Neural cell (in vitro differentiated cells): ENCODE measurements around the gene CSMD2. TPM values are rescaled to one million over a fixed set of nuclear protein-coding genes. Genes with fewer than 3 reads are reported as not detected.

Experiments
- H2AFZ ChIP-seq: fragments of 200-600, 300-800 bp; sonication (generic), shearing (Covaris generic); 2 replicates; pipeline ENCODE4 v1.6.0; 2014; ENCODE audit warnings: low read depth, mild to moderate bottlenecking, antibody characterized with exemption, low read length, moderate library complexity
- H3F3A ChIP-seq: fragments of 200-600 bp; shearing (Covaris generic); 2 replicates; pipeline ENCODE4 v1.6.1; 2016; ENCODE audit warnings: mild to moderate bottlenecking, moderate library complexity, mixed read lengths, antibody characterized with exemption, low read length; ENCODE audit not compliant: insufficient read depth, poor library complexity, severe bottlenecking
- H3K27ac ChIP-seq: fragments of 200-600, 300-800 bp; sonication (generic), shearing (Covaris generic); 2 replicates; pipeline ENCODE4 v1.5.1; 2014; ENCODE audit warnings: mild to moderate bottlenecking, low read length, moderate library complexity
- H3K27me3 ChIP-seq: fragments of 300-800, 200-600 bp; sonication (generic), shearing (Covaris generic); 2 replicates; pipeline ENCODE4 v1.6.0; 2014; ENCODE audit warnings: mild to moderate bottlenecking, low read depth, low read length, moderate library complexity; ENCODE audit not compliant: insufficient read depth
- H3K36me3 ChIP-seq: fragments of 300-800, 200-600 bp; sonication (generic), shearing (Covaris generic); 2 replicates; pipeline ENCODE4 v1.5.1; 2014; ENCODE audit warnings: mild to moderate bottlenecking, antibody characterized with exemption, low read length, moderate library complexity; ENCODE audit not compliant: insufficient read depth
- H3K4me2 ChIP-seq: fragments of 300-800, 200-600 bp; sonication (generic), shearing (Covaris generic); 2 replicates; pipeline ENCODE4 v1.6.0; 2014; ENCODE audit warnings: mild to moderate bottlenecking, low read length
- H3K4me3 ChIP-seq: fragments of 300-800, 200-600 bp; sonication (generic), shearing (Covaris generic); 2 replicates; pipeline ENCODE4 v1.5.1; 2014; ENCODE audit warnings: mild to moderate bottlenecking, low read length, moderate library complexity
- H3K79me2 ChIP-seq: fragments of 200-600 bp; shearing (Covaris generic); replicated peaks from 2 replicates; pipeline ENCODE4 v1.6.0; 2014; ENCODE audit warnings: mild to moderate bottlenecking, low read length, moderate library complexity; ENCODE audit not compliant: insufficient read depth
- H3K9ac ChIP-seq: fragments of 300-800, 200-600 bp; sonication (generic), shearing (Covaris generic); 2 replicates; pipeline ENCODE4 v1.6.1; 2016; ENCODE audit warnings: mild to moderate bottlenecking, low read length, mixed read lengths
- H3K9me2 ChIP-seq: fragments of 200-600 bp; shearing (Covaris generic); 2 replicates; pipeline ENCODE4 v1.6.1; 2016; ENCODE audit warnings: mild to moderate bottlenecking, low read length, mixed read lengths; ENCODE audit not compliant: insufficient read depth
- H3K9me3 ChIP-seq: fragments of 200-600, 300-800 bp; sonication (generic), shearing (Covaris generic); 2 replicates; pipeline ENCODE4 v1.6.1; 2016; ENCODE audit warnings: mild to moderate bottlenecking, mixed run types, low read length, moderate library complexity, mixed read lengths
- H4K20me1 ChIP-seq: fragments of 200-600 bp; shearing (Covaris generic); 2 replicates; pipeline ENCODE4 v1.6.1; 2016; ENCODE audit warnings: mild to moderate bottlenecking, mixed run types; ENCODE audit not compliant: insufficient read depth
- CTCF ChIP-seq: fragments of 450-650 bp; IDR thresholded peaks from 2 replicates; pipeline ENCODE4 v1.5.1; 2014; ENCODE audit warnings: antibody characterized with exemption, mild to moderate bottlenecking, moderate library complexity; ENCODE audit not compliant: poor library complexity, severe bottlenecking
- EP300 ChIP-seq: fragments of 450-650 bp; conservative IDR thresholded peaks from 2 replicates; pipeline ENCODE4 v1.6.1; 2014; ENCODE audit warnings: antibody characterized with exemption, mild to moderate bottlenecking, moderate library complexity; ENCODE audit not compliant: poor library complexity, severe bottlenecking
- EZH2 ChIP-seq: fragments of 200-600, 300-800 bp; shearing (Covaris generic), sonication (generic); IDR thresholded peaks from 2 replicates; pipeline ENCODE4 v1.6.1; 2014; ENCODE audit warnings: antibody characterized with exemption, low read length, borderline replicate concordance, mild to moderate bottlenecking; ENCODE audit not compliant: insufficient read depth, poor library complexity, severe bottlenecking
- MXI1 ChIP-seq: fragments of 450-650 bp; conservative IDR thresholded peaks from 2 replicates; pipeline ENCODE4 v1.6.1; 2014; ENCODE audit warnings: antibody characterized with exemption, mild to moderate bottlenecking; ENCODE audit not compliant: poor library complexity, severe bottlenecking
- POLR2AphosphoS5 ChIP-seq: IDR thresholded peaks from 2 replicates; pipeline ENCODE4 v1.6.1; 2012
- RAD21 ChIP-seq: fragments of 450-650 bp; conservative IDR thresholded peaks from 2 replicates; pipeline ENCODE4 v1.6.1; 2014; ENCODE audit warnings: antibody characterized with exemption, mild to moderate bottlenecking, moderate library complexity
- REST ChIP-seq: IDR thresholded peaks from 2 replicates; pipeline ENCODE4 v1.6.1; 2012; ENCODE audit warnings: borderline replicate concordance
- SMC3 ChIP-seq: fragments of 450-650 bp; conservative IDR thresholded peaks from 2 replicates; pipeline ENCODE4 v1.6.1; 2014; ENCODE audit warnings: antibody characterized with exemption, mild to moderate bottlenecking, moderate library complexity; ENCODE audit not compliant: poor library complexity
- TAF1 ChIP-seq: IDR thresholded peaks from 2 replicates; pipeline ENCODE4 v1.6.1; 2012; ENCODE audit warnings: low read depth
- polyA plus RNA-seq: library from polyadenylated mRNA; depleted of rRNA; stranded (reverse); fragments of >200 nt; gene quantifications from 2 replicates; pipeline ENCODE4 v1.2.3, GENCODE V29; 2014

CSMD2 gene
- polyA plus RNA-seq, 1 donor from 2014 or later, result 9.6 TPM

GRCh38 chr1:33880305-33880704, 284.7 kb downstream of the CSMD2 start:
- Histone ChIP-seq H3F3A (no peaks in the 10 kb centered on the region), H3K4me2 (no peak overlapping the region), H3K36me3 (no peaks in the 10 kb centered on the region), H3K27ac (no peak overlapping the region), H4K20me1 (no peaks in the 10 kb centered on the region), H3K9me3 (no peaks in the 10 kb centered on the region), H3K4me3 (no peak overlapping the region), H2AFZ (no peak overlapping the region), H3K9ac (no peak overlapping the region), H3K27me3 (no peaks in the 10 kb centered on the region), H3K9me2 (no peaks in the 10 kb centered on the region), H3K79me2 (no peaks in the 10 kb centered on the region)
- TF ChIP-seq EZH2 (no peak), TAF1 (no peak), RAD21 (no peak), CTCF (no peak), EP300 (no peak), SMC3 (no peak), MXI1 (no peak), POLR2AphosphoS5 (no peak), REST (no peak)

DNA sequence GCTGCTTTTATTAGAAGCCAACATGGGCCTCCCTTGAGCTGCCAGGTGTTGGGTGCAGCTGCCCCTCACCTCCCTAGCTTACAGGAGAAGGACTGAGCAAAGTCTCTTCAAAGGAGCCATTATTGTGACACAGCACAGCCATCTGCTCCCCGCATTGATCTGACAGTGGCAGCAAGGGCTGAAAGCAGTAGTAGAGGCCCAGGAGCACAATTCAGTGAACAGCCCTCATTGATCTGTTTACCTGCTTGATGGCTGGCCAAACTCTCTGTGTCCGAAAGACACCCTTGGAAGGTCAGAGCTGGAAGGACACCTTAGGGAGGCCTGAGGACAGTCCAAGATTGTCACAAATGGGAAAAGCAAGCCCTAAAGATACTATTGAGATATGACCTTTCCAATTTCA, 286.6 kb downstream of the CSMD2 start:
- no peaks in the 10 kb centered on the region for H3F3A ChIP-seq
- no peaks in the 10 kb centered on the region for H3K27me3 ChIP-seq
- no peaks in the 10 kb centered on the region for H3K9me3 ChIP-seq
- TF ChIP-seq REST (no peak), TAF1 (no peak), CTCF (no peak), MXI1 (no peak), RAD21 (no peak), POLR2AphosphoS5 (no peak), SMC3 (no peak), EZH2 (no peak), EP300 (no peak)
- H2AFZ ChIP-seq, result no peak overlapping the region
- no peaks in the 10 kb centered on the region for H3K9me2 ChIP-seq
- no peak overlapping the region for H3K4me2 ChIP-seq
- no peak overlapping the region for H3K27ac ChIP-seq
- H4K20me1 ChIP-seq, result no peaks in the 10 kb centered on the region
- H3K79me2 ChIP-seq, result no peaks in the 10 kb centered on the region
- no peak overlapping the region for H3K9ac ChIP-seq
- no peak overlapping the region for H3K4me3 ChIP-seq
- no peaks in the 10 kb centered on the region for H3K36me3 ChIP-seq
